Upper lobe of left lung (tissue), 4 donors: ENCODE measurements around the gene TOGARAM2.

Experiments used
- CTCF ChIP-seq, 6 experiments: fragments of 450-650 bp in 4 of 6; fragments of 200-600 bp in 2 of 6; sonication (generic) in 2 of 6; IDR thresholded peaks; one replicate each; pipeline ENCODE4 v1.5.1; 2016 to 2019; ENCODE audit warnings: antibody characterized with exemption in 6 of 6
- EP300 ChIP-seq, 4 donors: sonication (generic); formaldehyde crosslinking; IDR thresholded peaks; one replicate each; pipeline ENCODE4 v1.5.1; 2017; ENCODE audit warnings: antibody characterized with exemption in 4 of 4, control low read depth in 2 of 4
- POLR2A ChIP-seq, 4 donors: fragments of 450-650 bp; IDR thresholded peaks; one replicate each; pipeline ENCODE4 v1.5.1; 2016 to 2017; ENCODE audit warnings: antibody characterized with exemption in 4 of 4, mild to moderate bottlenecking in 2 of 4
- POLR2AphosphoS5 ChIP-seq, 2 donors: sonication (generic); formaldehyde crosslinking; IDR thresholded peaks; one replicate each; pipeline ENCODE4 v1.5.1; 2017; ENCODE audit warnings: antibody characterized with exemption in 2 of 2

GRCh38 chr2:29070526-29070925 is 89.4 kb downstream of the TOGARAM2 start:
- TF ChIP-seq POLR2A (IDR thresholded peaks at IDR 0.05), result no peak
- no peak for TF ChIP-seq CTCF (IDR thresholded peaks at IDR 0.05)
- no peak for TF ChIP-seq POLR2AphosphoS5 (IDR thresholded peaks at IDR 0.05)
- no peak for TF ChIP-seq EP300 (IDR thresholded peaks at IDR 0.05)
